22Rv1 (cell line): ENCODE measurements around the gene U2AF1.
"Not testable (repeated sequence)": the region's sequence is repeated elsewhere in the genome, so short reads cannot be mapped to it uniquely, and the experiment has no call there.

Experiments
- H3K27ac ChIP-seq: fragments of 450-650 bp; 2 replicates; pipeline ENCODE4 v1.5.1; 2017

The U2AF1 gene

GRCh38 chr21:43076023-43076637, 31.2 kb downstream of the U2AF1 start:
- H3K27ac ChIP-seq = not testable (repeated sequence)

DNA sequence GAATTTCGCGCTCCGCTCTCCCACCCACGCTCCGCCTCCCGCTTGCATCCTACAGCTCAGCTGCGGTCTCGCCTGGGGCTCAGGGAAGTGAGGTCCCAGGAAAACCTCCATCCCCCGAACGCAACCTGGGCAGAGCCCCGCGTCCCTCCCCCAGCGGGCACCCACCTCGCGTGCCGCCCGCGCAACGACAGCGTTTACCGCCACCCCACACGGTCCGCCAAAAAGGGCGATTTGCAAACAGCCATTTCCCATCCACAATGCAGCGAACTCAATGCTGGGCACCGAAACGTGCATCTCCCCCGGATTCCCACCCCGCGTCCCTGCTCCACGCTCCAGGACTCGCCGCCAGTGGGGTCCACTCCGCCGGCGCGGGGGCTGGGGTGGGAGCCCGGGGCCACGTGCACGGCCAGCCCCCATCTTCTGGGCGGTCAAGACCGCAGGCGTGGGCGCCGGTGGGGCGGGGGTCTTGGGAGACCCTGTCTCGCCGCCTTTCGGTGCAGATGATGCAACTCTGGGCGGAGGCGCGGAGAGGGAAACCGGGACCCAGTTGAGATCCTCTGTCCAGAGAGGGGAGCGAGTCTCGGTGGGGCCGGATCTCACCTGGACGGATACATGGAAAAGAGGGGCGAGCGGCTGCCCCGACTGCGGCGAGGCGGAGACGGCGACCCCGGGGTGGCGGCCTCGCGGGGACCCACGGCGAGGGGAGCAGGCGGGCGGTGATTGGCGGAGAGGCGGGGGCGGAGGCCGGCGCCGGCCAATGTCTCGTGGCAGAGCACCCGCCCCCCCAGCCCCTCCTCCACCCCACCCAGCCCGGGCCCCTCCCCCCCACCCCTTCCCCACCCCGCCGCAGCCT, 32.0 kb downstream of the U2AF1 start, which contains the start of gene CBS:
Gene CBS (minus strand): TSS at position 666 of the 853 bp plus-strand sequence. CDS start 3,642 bp downstream, outside the sequence.
- not testable (repeated sequence) for H3K27ac ChIP-seq

- H3K27ac ChIP-seq = not testable (repeated sequence)
These were observed 32.8 kb downstream of the U2AF1 start for GRCh38 chr21:43074401-43075169.

DNA sequence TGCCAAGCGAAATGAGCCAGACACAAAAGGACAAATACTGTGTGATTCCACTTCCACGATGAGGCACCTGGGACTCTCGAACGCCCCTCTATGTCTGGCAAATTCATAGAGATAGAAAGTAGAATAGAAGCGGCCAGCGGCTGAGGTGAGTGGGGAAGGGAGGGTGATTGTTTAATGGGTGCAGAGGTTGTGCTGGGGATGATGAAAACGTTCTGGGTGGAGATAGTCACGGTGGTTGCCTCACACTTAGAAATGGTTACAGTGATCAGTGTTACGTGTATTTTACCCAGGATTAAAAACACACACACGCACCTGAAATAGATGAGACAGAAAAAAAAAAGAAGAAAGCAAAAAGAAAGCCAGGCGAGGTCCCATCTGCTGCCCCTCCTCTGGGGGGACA, 34.6 kb downstream of the U2AF1 start:
- H3K27ac ChIP-seq = not testable (repeated sequence)

DNA sequence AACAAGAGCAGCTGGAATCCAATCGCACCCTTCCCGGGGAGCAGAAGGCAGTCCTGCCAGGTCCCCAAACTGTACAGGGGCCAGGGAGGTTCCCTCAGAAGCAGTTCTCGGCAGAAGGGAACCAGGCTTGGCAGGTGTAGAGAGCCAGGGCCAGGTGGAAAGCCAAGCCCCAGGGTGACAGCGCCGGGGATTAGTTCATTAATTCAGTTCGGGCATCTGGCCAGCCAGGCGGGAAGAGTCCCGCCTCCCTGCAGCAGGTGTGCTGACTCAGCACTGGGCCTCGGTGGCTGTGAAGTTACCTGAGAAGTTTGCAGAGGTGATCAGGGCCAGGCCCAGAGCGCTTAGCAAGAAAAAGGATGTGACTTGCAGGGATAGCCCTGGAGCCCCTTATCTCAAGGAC, 37.7 kb downstream of the U2AF1 start:
- H3K27ac ChIP-seq = not testable (repeated sequence)

DNA sequence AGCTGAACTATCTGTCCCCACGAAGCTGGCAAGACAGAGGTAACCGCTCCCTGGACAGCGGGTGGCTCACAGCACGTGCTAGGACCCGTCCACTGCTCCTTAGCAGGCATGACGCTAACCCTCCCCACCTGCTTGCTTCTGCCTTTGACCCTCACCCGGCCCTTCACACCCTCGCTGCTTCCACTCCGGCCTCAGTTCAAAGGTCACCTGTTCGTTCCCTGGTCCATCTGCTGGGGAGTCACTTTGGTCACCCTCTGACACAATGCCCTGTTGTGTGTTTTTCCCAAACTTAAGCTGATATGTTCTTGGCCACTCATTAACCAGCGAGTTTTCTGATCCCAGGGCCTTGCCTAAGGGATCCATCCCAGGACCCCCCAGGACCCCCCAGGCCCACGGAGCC, 39.3 kb downstream of the U2AF1 start:
- not testable (repeated sequence) for H3K27ac ChIP-seq

DNA sequence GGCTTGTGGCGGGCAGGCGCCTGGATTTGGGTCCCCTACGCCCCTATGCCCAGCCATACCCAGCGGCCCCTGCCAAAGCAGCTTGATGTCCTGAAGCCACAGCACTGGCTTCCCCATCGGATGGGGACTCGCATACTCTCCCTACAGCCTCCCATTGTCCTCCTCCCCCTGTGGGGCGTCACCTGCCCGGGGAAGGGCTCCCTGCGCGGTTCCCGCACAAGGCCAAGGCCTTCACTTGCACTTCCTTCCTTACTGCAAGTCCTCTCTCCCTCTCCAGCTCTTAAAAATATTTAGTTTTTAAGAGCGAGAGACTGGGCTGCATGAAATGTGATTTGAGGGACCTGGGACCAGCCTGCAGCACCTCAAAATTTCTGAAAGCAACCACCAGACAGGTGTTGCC, 40.7 kb downstream of the U2AF1 start:
- not testable (repeated sequence) for H3K27ac ChIP-seq

DNA sequence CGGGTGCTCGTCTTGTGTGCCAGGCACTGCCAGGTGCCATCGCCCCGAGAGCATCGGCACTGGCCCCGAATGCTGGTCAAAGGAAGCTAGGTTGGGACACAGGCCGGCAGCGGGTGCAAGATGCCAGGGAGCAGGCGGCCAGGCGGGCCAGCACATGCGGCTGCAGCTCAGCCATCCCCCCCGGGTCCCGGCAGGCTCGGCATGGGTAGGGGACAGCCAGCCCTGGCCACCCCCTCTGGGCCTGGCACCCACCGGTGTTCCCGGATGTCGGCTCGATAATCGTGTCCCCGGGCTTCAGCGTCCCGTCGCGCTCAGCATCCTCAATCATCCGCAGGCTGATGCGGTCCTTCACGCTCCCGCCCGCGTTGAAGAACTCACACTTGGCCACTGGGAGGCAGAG, 41.4 kb downstream of the U2AF1 start:
- not testable (repeated sequence) for H3K27ac ChIP-seq

DNA sequence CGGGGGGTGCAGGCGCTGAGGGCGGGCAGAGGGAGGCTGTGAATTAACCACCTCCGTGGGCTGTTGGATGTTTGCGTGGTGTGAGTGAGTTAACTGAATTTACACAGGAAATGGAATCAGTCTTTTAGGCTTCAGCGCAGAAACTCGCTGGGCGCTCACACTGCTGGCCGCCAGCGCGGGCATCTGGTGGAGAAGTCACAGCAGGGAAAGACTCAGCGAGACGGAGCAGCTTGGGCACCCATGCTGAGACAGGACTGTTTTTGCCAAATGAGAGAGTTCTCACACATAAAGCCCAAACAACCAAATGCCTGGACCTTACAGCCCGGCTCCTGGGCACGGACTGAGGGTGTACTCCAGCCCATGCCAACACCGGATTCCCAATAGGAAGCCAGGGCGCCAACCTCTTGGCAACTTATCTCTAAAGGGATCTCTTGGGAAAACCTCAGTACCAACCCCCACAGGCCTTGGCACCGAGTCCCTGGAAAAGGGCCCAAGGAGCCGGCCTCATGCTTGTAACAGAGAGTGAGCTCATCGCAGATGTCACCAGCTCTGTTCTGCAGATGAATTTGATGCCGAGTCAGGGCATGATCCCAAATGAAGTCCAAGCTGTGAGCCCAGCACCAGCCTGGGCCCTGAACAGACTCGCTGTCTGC, 43.0 kb downstream of the U2AF1 start:
- not testable (repeated sequence) for H3K27ac ChIP-seq

- H3K27ac ChIP-seq = not testable (repeated sequence)
These were observed 44.3 kb downstream of the U2AF1 start for GRCh38 chr21:43062955-43063664.

GRCh38 chr21:43053112-43053511, 54.3 kb downstream of the U2AF1 start:
- H3K27ac ChIP-seq = not testable (repeated sequence)

GRCh38 chr21:43045876-43046821, 61.2 kb downstream of the U2AF1 start:
- H3K27ac ChIP-seq = not testable (repeated sequence)

DNA sequence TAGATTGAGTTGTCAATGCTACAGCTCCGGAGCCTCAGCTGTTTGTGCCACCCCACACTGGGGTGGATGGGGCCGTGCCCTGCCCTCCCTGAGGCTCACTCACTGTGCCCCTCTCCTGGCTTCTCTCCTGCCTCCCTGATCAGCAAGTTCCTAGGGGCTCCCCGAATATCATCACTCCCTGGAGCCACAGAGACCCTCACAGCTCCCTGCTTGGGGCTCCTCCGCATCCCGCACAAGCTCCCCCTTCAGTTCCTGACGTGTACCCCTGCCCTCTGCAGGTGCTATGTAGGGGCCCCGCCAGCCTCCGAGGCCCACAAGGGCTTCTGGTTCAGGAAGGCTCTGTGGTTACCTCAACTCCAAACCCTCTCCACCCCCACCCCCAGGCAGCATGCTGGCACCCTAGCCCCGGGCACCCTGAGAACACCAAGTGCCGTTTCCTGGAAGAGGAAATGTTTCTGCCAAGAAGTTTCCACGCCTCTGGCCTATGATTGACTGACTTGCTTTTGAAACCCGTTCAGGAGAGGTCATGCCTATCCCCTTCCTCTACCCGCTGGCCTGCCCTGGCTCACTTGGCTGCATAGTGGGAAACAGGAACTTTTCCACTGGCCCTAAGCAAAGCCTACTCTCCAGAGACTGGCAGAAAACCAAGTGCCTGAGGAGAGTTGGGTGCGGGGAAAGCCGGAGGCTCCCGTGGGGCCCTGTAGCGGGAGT, 62.0 kb downstream of the U2AF1 start:
- not testable (repeated sequence) for H3K27ac ChIP-seq

GRCh38 chr21:43044547-43044946, 62.8 kb downstream of the U2AF1 start:
- not testable (repeated sequence) for H3K27ac ChIP-seq

GRCh38 chr21:43043291-43043690, 64.1 kb downstream of the U2AF1 start:
- not testable (repeated sequence) for H3K27ac ChIP-seq
